GM18858 (cell line): ENCODE data around the gene TARS3.
"Not testable (repeated sequence)": the region's sequence is repeated elsewhere in the genome, so short reads cannot be mapped to it uniquely, and the experiment has no call there.

Experiments used
- ATAC-seq: cut with Tn5 transposase; IDR thresholded peaks from one replicate; pipeline ENCODE4 v1.9.1; 2021; ENCODE audit not compliant: unreplicated experiment

The TARS3 gene

GRCh38 chr15:101657171-101657570 lies 67.1 kb downstream of the TARS3 start:
- ATAC-seq: no peak

DNA sequence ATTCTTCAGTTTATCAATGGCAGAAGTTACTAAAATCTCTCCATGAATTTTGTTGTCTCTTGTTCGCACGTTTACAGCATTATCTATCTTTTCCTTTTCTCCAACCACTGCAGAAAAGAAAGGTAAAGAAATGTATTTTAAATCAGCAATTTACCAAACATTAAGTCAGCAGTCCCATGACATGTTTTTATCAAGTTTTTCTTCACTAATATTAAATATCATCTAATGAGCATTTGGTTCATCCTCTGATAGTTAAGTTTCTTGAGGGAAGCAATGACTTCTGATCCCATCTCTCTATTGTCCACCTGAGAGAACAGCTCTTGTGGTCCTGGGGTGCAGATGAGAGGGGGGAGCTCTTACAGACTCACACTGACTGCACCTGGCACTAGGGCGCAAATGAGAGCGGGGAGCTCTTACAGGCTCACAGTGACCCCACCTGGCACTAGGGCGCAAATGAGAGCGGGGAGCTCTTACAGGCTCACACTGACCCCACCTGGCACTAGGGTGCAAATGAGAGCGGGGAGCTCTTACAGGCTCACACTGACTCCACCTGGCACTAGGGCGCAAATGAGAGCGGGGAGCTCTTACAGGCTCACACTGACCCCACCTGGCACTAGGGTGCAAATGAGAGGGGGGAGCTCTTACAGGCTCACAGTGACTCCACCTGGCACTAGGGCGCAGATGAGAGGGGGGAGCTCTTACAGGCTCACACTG lies 69.5 kb downstream of the TARS3 start:
- not testable (repeated sequence) for ATAC-seq

- no peak for ATAC-seq
These were observed 70.1 kb downstream of the TARS3 start for GRCh38 chr15:101654171-101654570.

DNA sequence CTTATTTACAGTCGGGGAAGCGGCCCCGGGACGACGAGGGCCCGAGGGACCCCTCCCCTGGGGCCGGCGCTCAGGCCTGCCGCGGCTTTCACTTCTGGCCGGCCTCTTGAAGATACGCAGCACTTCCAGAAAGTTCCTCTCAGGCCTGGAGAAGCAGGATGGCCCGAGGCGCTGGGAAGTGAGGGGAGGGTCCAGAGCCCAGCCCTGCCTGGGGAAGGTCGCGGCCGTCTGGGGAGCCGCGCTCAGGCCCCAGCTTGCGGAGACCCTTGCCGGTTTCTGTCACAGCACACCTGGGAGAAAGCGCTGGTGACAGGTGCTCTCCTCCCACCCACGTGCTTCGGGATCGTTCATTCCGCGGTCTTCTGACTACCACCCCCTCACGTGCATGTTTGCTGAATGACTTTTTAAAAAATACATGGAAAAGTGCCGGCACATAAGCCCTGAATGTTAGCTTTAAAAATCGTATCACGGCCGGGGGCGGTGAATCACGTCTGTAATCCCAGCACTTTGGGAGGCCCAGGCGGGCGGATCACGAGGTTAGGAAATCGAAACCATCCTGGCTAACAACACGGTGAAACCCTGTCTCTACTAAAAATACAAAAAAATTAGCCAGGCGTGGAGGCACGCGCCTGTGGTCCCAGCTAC lies 71.4 kb downstream of the TARS3 start:
- ATAC-seq: no peak

- ATAC-seq: peak; percentile 82
These were observed 72.0 kb downstream of the TARS3 start, which contains the start of gene TM2D3 for GRCh38 chr15:101652098-101652785. TM2D3 (minus strand) TSS chr15:101652381; CDS start chr15:101652361, 20 bp downstream.

- peak; percentile 38 for ATAC-seq
These were observed 72.6 kb downstream of the TARS3 start for GRCh38 chr15:101651554-101652097.

- no peak for ATAC-seq
These were observed 74.1 kb downstream of the TARS3 start for GRCh38 chr15:101650145-101650544.

DNA sequence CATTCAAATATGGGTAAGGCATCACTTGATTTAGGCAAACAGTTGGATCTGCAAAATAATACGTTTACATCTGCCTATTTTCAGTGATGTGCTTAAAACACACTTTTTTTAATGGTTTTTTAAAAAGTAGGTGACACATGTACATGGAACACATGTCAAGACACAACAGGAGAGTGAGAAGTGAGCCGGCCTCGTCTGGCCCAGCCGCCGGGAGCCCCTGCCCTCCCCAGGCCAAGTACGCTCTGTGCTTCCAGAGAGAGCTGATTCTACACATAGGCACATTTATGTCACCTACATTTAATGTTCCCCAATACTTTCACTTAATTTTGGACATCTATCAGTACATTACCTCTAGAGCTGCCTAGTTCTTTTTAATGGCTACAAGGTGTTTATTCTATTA lies 75.9 kb downstream of the TARS3 start:
- no peak for ATAC-seq

DNA sequence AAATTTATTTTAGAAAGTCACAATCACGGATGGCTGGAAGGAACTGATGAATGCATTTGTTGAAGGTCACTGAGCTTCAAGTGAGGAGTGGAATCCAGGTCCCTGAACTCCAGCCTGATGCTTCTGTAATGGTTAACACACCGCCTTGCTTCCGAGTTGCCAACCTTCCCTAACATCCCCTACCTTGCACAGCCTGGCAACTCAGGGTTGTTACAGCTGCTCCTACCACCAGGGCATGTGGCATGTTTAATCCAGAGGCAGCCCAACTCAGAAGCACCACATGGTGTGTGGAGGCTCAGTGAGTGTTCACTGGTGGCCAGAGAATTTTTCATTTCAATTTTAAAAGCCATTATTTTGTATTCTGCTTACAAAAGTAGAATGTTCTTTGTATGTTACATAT lies 77.0 kb downstream of the TARS3 start:
- ATAC-seq: no peak

GRCh38 chr15:101646672-101647071 lies 77.6 kb downstream of the TARS3 start:
- no peak for ATAC-seq

GRCh38 chr15:101642361-101642760 lies 81.9 kb downstream of the TARS3 start:
- ATAC-seq: no peak

- peak; percentile 45 for ATAC-seq
These were observed 82.4 kb downstream of the TARS3 start for GRCh38 chr15:101641894-101642293.

GRCh38 chr15:101641129-101641764 lies 83.0 kb downstream of the TARS3 start:
- peak; percentile 47 for ATAC-seq

DNA sequence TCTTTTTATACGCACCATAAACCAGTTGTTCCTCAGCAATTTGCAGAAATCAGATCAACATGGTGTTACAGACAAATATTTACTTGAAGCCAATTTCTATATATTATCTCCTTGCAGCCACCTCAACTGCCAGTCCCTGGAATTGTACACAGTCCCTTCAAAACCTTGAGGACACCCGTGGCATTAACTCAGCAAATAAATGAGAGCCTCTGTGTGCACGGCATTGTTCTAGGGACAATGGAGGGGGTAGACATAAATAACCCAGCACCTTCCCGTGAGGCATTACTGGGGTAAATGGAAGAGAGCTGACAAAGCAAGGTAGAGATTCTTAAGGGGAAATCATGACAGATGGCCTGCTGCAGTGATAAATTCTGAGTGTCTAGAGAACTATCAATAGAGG lies 84.6 kb downstream of the TARS3 start:
- ATAC-seq: no peak

DNA sequence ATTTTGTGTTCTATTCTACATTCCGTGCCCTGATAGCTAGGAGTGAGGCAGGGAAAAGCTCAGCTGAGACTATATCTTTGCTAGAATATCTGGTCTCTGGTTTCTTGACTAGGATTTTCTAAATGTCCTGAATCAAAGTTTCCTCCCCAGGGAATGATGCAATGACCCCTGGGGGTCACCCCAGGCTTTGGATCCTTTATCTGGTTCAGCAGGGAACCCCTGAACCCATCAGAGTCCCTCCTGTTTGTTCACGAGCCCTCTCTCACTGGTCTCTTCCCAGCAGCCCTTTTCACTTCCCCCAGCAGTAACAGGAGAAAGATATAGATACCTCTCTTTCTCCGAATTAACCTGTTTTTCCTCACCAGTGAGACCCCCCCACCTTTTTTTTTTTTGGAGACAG lies 86.4 kb downstream of the TARS3 start:
- ATAC-seq: no peak

DNA sequence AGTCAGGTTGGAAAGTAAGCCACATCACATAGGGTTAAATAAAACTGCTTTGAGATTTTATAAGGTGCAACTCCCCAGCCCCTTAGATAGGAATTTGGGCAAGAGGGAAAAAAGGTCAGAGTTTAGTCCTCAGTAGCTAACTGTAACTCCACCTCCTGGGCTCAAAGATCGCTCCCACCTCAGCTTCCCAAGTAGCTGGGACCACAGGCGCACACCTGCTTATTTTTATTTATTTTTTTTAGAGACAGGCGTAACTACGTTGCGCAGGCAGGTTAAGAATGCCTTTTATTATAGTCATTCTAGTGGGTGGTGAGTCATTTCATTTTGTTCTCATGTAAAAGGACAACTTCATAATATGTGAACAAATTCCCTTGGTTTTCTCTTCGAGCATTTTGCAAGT lies 86.8 kb downstream of the TARS3 start:
- no peak for ATAC-seq

- ATAC-seq: no peak
These were observed 87.2 kb downstream of the TARS3 start for GRCh38 chr15:101637038-101637437.

GRCh38 chr15:101635944-101636727 lies 88.1 kb downstream of the TARS3 start:
- no peak for ATAC-seq

DNA sequence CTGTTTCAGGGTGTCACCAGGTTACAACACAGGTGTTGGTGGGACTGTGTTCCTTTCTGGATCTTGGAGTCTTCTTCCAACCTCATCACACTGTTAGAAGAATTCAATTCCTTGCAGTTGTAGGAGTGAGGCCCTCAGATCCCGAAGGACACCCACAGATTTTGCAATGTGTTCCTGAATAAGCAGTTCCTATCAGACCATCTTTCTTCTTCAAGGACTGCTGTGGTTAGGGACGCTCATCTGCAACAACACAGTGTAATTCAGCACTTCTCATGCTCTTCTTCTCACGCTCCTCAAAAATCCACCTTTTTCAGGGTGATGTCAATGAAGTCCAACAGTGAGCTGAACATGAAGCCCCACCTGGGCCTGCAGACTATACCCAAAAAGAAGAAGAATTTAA lies 90.9 kb downstream of the TARS3 start:
- ATAC-seq: no peak

DNA sequence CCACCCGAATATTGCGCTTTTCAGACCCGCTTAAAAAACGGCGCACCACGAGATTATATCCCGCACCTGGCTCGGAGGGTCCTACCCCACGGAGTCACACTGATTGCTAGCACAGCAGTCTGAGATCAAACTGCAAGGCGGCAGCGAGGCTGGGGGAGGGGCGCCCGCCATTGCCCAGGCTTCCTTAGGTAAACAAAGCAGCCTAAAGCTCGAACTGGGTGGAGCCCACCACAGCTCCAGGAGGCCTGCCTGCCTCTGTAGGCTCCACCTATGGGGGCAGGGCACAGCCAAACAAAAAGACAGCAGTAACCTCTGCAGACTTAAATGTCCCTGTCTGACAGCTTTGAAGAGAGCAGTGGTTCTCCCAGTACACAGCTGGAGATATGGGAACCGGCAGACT lies 97.5 kb downstream of the TARS3 start:
- ATAC-seq: not testable (repeated sequence)
